GM13976 (cell line): Measurements from ENCODE around the gene LDHB.

Source experiments
- DNase-seq: peaks from one replicate; pipeline ENCODE4 v3.0.0; 2012; ENCODE audit warnings: low spot score
- in situ Hi-C: fragments of 300-500 bp; cut with MboI; formaldehyde crosslinking; loops from one replicate; pipeline ENCODE4 v1.12.0; 2022; ENCODE audit warnings: low sequenced_read_pairs, mixed read lengths, inconsistent platforms; ENCODE audit not compliant: unreplicated experiment
- TF ChIP-seq, protein P1 (sequence below): IDR thresholded peaks from 2 replicates; pipeline ENCODE4 v1.5.1; 2012; ENCODE audit warnings: borderline replicate concordance, mild to moderate bottlenecking; ENCODE audit not compliant: insufficient read depth; ENCODE audit errors: extremely low read depth, missing control alignments, control extremely low read depth

LDHB gene

DNA sequence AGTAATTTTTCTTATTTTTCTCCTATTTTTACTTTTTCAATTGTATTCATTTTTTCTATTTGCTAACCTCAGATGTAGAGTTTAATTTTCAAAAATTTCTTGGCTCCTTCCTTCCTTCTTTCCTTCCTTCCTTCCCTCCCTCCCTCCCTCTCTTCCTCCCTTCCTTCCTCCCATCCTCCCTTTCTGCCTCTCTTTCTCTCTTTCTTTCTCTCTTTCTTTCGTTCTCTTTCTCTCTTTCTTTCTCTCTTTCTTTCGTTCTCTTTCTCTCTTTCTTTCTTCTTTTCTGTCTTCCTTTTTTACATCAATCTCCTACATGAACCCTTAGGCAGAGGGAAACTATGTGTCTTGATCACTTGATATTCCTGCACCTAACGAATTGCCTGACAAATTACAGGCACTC lies 40.6 kb downstream of the LDHB start:
- in situ Hi-C loops: no loop called here
- TF ChIP-seq, protein P1, sequence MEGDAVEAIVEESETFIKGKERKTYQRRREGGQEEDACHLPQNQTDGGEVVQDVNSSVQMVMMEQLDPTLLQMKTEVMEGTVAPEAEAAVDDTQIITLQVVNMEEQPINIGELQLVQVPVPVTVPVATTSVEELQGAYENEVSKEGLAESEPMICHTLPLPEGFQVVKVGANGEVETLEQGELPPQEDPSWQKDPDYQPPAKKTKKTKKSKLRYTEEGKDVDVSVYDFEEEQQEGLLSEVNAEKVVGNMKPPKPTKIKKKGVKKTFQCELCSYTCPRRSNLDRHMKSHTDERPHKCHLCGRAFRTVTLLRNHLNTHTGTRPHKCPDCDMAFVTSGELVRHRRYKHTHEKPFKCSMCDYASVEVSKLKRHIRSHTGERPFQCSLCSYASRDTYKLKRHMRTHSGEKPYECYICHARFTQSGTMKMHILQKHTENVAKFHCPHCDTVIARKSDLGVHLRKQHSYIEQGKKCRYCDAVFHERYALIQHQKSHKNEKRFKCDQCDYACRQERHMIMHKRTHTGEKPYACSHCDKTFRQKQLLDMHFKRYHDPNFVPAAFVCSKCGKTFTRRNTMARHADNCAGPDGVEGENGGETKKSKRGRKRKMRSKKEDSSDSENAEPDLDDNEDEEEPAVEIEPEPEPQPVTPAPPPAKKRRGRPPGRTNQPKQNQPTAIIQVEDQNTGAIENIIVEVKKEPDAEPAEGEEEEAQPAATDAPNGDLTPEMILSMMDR: no peak

DNA sequence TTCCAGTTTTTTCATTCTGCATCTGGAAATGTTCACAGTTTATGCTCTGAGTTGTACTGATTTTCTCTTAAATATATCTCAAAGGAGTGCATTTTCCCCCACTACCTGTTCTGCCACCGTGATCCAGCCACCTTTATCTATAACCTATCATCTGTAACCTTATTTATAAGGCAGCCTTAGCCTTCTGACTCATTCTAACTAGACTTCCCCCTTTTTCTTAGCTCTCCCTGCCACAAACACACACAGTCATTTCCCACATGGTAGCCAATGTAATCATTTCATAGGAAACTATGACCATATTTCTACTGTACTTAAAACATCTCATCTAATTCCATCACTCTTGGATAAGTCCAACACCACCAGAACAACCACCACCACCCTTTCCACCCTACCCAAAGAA lies 42.2 kb downstream of the LDHB start:
- no peak for DNase-seq
- TF ChIP-seq, protein P1: no peak
- in situ Hi-C loops: no loop called here

More for the DNA sequence above, 40.6 kb downstream of the LDHB start:
- no peak for DNase-seq

DNA sequence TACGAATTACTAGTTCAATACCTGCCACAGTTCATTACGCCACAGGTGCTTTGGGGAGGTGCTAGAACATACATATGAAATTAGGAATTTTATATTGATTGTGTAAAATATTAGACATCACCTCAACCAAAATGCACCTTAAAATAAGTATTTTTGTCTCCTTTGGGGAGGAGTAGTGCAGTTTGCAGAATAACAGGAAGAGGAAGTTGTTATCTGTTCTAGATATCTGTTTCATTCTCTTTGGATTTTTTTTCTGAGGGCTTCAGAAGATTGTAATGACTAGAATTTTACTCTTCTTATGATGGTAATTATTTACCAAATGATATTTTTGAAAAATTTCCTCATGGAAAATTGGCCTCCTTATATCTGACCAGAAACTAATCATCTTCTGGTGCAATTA lies 43.1 kb downstream of the LDHB start:
- TF ChIP-seq, protein P1: no peak
- no peak for DNase-seq
- in situ Hi-C loops: no loop called here

DNA sequence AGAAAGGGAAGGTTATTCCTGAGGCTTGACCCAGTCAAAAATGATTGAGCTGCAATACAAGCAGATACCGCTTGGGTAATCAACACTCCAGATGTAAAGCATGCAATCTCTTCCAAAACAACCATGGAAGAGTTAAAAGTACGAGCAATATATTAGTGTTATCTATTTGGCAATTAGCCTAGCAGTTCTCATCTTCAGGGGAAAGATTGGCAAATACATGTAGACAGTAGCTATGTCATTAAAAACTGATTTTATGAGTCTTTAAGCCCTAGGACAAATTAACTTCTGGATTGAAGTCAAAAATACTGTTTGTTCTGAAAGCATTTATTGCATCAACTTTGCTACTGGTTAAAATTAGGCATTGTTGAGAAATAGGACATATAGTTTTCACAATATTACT lies 43.7 kb downstream of the LDHB start:
- TF ChIP-seq, protein P1: no peak

DNA sequence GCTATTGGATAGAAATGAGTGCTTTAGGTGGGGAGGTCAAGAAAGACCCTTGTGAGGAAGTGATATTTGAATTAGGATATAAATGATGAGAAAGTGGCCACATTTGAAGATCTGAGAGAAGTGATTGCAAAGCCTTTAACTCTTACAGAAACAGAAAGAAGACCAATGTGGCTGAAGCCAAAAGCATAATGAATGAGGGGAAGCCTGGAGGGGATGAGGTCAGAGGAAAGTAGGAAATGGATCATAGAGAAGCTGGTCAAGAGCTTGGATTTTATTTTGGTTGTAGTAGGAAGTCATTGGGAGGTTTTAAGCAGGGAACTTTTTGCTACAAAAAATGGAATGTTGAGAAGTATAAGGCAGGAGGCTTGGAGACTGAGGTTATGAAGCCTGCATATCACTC lies 49.4 kb downstream of the LDHB start:
- no peak for DNase-seq
- TF ChIP-seq, protein P1: no peak
- in situ Hi-C loops: no loop called here

More for the DNA sequence above, 43.7 kb downstream of the LDHB start:
- in situ Hi-C loops: no loop called here
- DNase-seq: no peak

DNA sequence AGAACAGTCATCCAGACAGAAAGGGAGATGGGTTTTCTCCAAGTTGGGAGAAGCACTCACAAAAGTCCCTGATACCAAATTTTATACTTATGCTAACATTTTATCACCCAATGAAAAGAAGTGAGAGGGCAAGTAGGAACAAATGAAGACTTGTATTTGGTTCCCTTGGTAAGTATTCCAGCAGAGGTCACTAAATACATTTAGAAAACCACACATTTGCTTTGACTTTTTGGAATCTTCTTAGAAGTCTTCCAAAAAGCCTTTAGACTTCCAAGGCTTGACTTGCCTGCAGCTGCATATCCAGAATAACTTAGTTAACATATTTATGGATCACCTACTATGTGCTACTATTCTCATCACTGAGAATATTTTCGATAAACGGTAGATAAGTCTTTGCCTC lies 49.9 kb downstream of the LDHB start:
- TF ChIP-seq, protein P1: peak; percentile 5
- in situ Hi-C loops: no loop called here
- DNase-seq: no peak

DNA sequence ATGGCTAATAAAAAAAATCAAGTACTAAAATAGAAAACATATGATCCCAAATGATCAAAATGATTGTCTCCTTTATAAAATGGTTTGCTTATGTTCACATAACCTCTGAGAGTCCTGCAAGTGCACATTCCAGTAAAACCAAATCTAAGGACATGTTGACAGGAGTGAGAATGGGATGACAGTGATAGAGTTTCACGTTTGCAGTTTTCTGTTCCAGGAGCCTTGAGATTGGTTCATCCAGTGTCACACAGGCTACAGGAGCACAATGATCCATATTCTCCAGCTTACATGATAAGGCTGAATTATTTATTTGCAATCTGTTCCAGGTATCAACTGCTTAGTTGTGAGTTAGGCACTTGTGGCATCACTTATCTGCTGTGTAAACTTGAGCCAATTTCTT lies 51.5 kb downstream of the LDHB start:
- in situ Hi-C loops: no loop called here
- TF ChIP-seq, protein P1: no peak
- no peak for DNase-seq
